Transverse colon (tissue), 4 donors: ENCODE data around the gene CHMP6. TPM values are rescaled to one million over a fixed set of nuclear protein-coding genes. Genes with fewer than 3 reads are reported as not detected.

Source experiments
- DNase-seq: peaks from one replicate; pipeline ENCODE4 v3.0.0-alpha.2; 2019
- H3K27ac ChIP-seq, 4 donors: fragments of 200-600 bp; sonication (generic); 2 replicates each; pipeline ENCODE4 v1.5.1; 2016 to 2018; ENCODE audit warnings: inconsistent platforms in 4 of 4
- H3K27me3 ChIP-seq: fragments of 200-600 bp; sonication (generic); 2 replicates; pipeline ENCODE4 v1.5.1; 2017; ENCODE audit warnings: inconsistent platforms
- H3K36me3 ChIP-seq, 4 donors: fragments of 200-600 bp; sonication (generic); 2 replicates each; pipeline ENCODE4 v1.5.1; 2017 to 2019; ENCODE audit warnings: inconsistent platforms in 4 of 4
- H3K4me1 ChIP-seq, 4 donors: fragments of 200-600 bp; sonication (generic); 2 replicates each; pipeline ENCODE4 v1.5.1; 2017 to 2020; ENCODE audit warnings: inconsistent platforms in 4 of 4
- H3K4me3 ChIP-seq, 4 donors: fragments of 200-600 bp; sonication (generic); 1 replicate in 1 of 4; 2 replicates in 3 of 4; pipeline versions ENCODE4 v1.5.1 to v1.6.1; 2017 to 2019; ENCODE audit warnings: inconsistent platforms in 4 of 4
- H3K9me3 ChIP-seq, 2 donors: fragments of 200-600 bp; sonication (generic); 2 replicates each; pipeline ENCODE4 v1.5.1; 2017 to 2019; ENCODE audit warnings: inconsistent platforms in 2 of 2
- CTCF ChIP-seq, 5 experiments: fragments of 200-600 bp in 3 of 5; fragments of 450-650 bp in 2 of 5; sonication (generic) in 3 of 5; IDR thresholded peaks; 1 replicate in 2 of 5; 2 replicates in 3 of 5; pipeline ENCODE4 v1.5.1; 2016 to 2017; ENCODE audit warnings: antibody characterized with exemption in 5 of 5, inconsistent platforms in 3 of 5, mild to moderate bottlenecking in 2 of 5, moderate library complexity in 1 of 5
- EP300 ChIP-seq: sonication (generic); formaldehyde crosslinking; IDR thresholded peaks from one replicate; pipeline ENCODE4 v1.6.1; 2017; ENCODE audit warnings: antibody characterized with exemption, low read depth
- POLR2A ChIP-seq: fragments of 450-650 bp; IDR thresholded peaks from one replicate; pipeline ENCODE4 v1.6.1; 2016; ENCODE audit warnings: antibody characterized with exemption, mild to moderate bottlenecking, moderate library complexity
- POLR2AphosphoS5 ChIP-seq, 3 donors: sonication (generic); formaldehyde crosslinking; IDR thresholded peaks; one replicate each; pipeline ENCODE4 v1.6.1; 2016; ENCODE audit warnings: antibody characterized with exemption in 3 of 3
- WGBS, 2 donors: methylation state at CpG; one replicate each; pipeline ENCODE4 v1.1.5; 2018; ENCODE audit warnings: low coverage in 1 of 2; 5-methylcytosine and 5-hydroxymethylcytosine counted together
- in situ Hi-C, 4 donors: fragments of 200-750 bp; cut with MboI; loops; one replicate each; pipeline versions ENCODE4 v1.15.0 to v1.15.1; 2017; ENCODE audit warnings: low sequenced_read_pairs in 3 of 4, low pct_ligation_motif_present in 1 of 4, low pct_unique_long_range_greater_than_20kb in 1 of 4
- intact Hi-C: fragments of 100-400 bp; cut with DNase I; formaldehyde crosslinking; loops from one replicate; pipeline ENCODE4 v1.15.1; 2023; ENCODE audit warnings: low total_unique reads
- total RNA-seq, 4 donors: library from RNA; depleted of rRNA; stranded (reverse); fragments of >200 nt; gene quantifications; one replicate each; pipeline ENCODE4 v1.1.0, GENCODE V29; 2016

Gene CHMP6
- total RNA-seq, result 100 to 1,000 TPM in 1 of 4 donors, 10 to 100 TPM in 3; 38.6 to 107 (median 41.7) TPM

GRCh38 chr17:80991645-80992076 is at the start of gene CHMP6:
CHMP6 (plus strand) TSS chr17:80991841; CDS start chr17:80991919, 78 bp downstream.
- TF ChIP-seq EP300 (no peak), CTCF (IDR thresholded peaks at IDR 0.05) (peak in 1 of 5 experiments; percentile 35), POLR2A (no peak), POLR2AphosphoS5 (IDR thresholded peaks at IDR 0.05) (peak; percentile 38 to 56 (median 42))
- 0% methylated on average over 16 of the region's 66 CpGs; no CpG with 5 or more reads in 1 of the 2 donors for WGBS, 2 donors

GRCh38 chr17:80942423-80943345 is 49.0 kb upstream of the CHMP6 start:
- peaks cover 0 to 9% (median 3%) of the 10 kb centered on the region in 4 donors for H3K36me3 ChIP-seq
- DNase-seq, result peak; percentile 88
- H3K27ac ChIP-seq, result peak overlapping the region; percentile 76 to 86 (median 80)
- no peaks in the 10 kb centered on the region for H3K27me3 ChIP-seq
- WGBS, 2 donors, result 18 to 61% methylated on average over 4 to 37 of the region's 38 CpGs
- peaks cover 6 to 20% (median 18%) of the 10 kb centered on the region in 4 donors for H3K4me1 ChIP-seq
- TF ChIP-seq POLR2AphosphoS5 (IDR thresholded peaks at IDR 0.05) (peak; percentile 13 to 56 (median 38)), CTCF (IDR thresholded peaks at IDR 0.05) (peak in 2 of 5 experiments; percentile 9 to 15), EP300 (no peak)
- H3K4me3 ChIP-seq, result no peak overlapping the region
- H3K9me3 ChIP-seq, result no peaks in the 10 kb centered on the region
- intact Hi-C loops (no loop called here), in situ Hi-C loops (no loop called here)

More at GRCh38 chr17:80991645-80992076, at the start of gene CHMP6:
- H3K9me3 ChIP-seq, result no peaks in the 10 kb centered on the region
- peaks cover 13 to 43% (median 30%) of the 10 kb centered on the region in 4 donors for H3K4me1 ChIP-seq
- in situ Hi-C loops, result loop anchor here in 1 of 4 donors (10.0 kb wide), 1 partner anchor 113 kb away; no protein-coding TSS in a partner anchor
- no peaks in the 10 kb centered on the region for H3K27me3 ChIP-seq
- DNase-seq, result peak; percentile 76
- peaks cover 0 to 16% (median 5%) of the 10 kb centered on the region in 4 donors for H3K36me3 ChIP-seq
- H3K4me3 ChIP-seq, result peak within 1 kb of the TSS; percentile 75 to 100 (median 99)
- H3K27ac ChIP-seq, result peak within 1 kb of the TSS; percentile 61 to 92 (median 90)
- intact Hi-C loops, result loop anchor here (2.0 to 5.0 kb wide), 2 partner anchors 103 to 251 kb away; no protein-coding TSS in a partner anchor

GRCh38 chr17:80943346-80944145 is 48.1 kb upstream of the CHMP6 start:
- no peak for DNase-seq
- WGBS, 2 donors, result 93% methylated on average over 17 of the region's 17 CpGs; no CpG with 5 or more reads in 1 of the 2 donors
- H3K4me3 ChIP-seq, result no peak overlapping the region
- H3K27ac ChIP-seq, result peak overlapping the region; percentile 76 to 86 (median 80)
- intact Hi-C loops (no loop called here), in situ Hi-C loops (no loop called here)
- TF ChIP-seq EP300 (no peak), POLR2AphosphoS5 (IDR thresholded peaks at IDR 0.05) (no peak), CTCF (IDR thresholded peaks at IDR 0.05) (no peak), POLR2A (no peak)
- no peaks in the 10 kb centered on the region for H3K9me3 ChIP-seq
- H3K27me3 ChIP-seq, result no peaks in the 10 kb centered on the region
- peaks cover 6 to 20% (median 18%) of the 10 kb centered on the region in 4 donors for H3K4me1 ChIP-seq
- H3K36me3 ChIP-seq, result peaks cover 0 to 9% (median 3%) of the 10 kb centered on the region in 4 donors
